Skin of body (tissue), 2 donors: ENCODE results near the gene GLP2R. TPM values are rescaled to one million over a fixed set of nuclear protein-coding genes. Genes with fewer than 3 reads are reported as not detected.

ENCODE experiments used
- DNase-seq: peaks from one replicate; lab custom pipeline; 2025; lab: John Stamatoyannopoulos, UW
- total RNA-seq: library from RNA; depleted of rRNA; stranded (reverse); fragments of >200 nt; gene quantifications from one replicate; pipeline ENCODE4 v1.2.3, GENCODE V29; 2014

Gene GLP2R
- total RNA-seq, 1 donor from 2014 or later = 0.30 TPM

DNA sequence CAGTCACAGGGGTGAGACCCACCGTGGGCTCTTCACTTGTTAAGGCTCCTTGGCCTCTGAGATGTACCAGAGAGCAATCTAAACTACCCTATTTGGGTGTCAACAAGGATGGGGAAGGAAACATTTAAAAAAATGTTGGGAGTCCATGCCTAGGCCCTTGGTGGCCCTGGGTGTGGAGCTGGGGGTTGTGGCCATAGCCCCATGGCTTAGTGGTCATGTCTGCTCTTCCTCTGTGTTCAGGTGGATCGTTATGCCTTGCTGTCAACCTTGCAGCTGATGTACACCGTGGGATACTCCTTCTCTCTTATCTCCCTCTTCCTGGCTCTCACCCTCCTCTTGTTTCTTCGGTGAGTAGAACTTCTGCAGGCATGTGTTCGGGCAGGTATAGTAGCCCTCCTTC lies 28.5 kb downstream of the GLP2R start:
- no peak for DNase-seq

DNA sequence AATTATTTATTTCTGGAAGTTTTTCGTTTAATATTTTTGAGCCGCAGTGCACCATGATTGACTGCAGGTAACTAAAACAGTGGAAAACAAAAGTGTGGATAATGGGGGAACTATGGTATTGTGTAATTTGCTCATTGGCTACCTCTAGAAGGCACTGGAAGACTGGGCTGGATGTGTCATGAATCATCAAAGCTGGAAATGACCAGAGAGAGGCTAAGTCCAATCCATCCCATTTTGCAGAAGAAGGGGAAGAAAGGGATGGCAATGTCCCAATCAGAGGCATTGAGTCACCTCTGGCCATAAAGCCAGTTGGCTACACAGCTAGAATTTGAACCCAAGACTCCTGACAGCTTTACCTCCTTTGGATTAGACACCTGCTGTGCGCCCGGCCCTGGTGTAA lies 29.3 kb downstream of the GLP2R start:
- DNase-seq = no peak

DNA sequence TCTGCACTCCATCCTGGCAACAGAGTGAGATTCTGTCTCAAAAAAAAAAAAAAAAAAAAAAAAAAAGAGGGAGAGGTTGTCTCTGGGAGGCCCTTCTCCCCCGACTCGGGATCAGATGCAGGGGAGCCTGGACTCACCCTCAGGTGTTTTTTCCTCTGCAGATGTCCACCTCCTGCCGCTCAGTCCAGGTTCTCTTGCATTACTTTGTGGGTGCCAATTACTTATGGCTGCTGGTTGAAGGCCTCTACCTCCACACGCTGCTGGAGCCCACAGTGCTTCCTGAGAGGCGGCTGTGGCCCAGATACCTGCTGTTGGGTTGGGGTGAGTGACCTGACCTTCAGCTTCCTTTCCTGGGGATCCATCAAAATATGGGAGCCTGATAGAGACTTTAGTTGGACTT lies 34.1 kb downstream of the GLP2R start:
- no peak for DNase-seq

DNA sequence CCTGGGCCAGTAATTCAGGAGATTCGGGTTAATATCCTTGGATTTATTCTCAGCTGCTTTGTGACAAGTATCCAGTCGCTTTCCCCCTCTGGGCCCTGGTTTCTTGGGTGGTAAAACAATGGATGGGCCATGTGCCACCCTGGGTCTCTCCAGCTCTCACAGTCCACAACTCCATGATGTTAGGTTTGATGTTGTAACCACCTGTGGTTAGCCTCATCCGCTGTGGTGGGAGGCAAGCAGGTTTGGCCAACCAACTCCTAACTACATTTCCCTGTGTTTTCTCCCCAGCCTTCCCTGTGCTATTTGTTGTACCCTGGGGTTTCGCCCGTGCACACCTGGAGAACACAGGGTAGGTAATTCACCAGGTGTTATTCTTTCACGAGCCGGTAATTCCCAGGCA lies 35.1 kb downstream of the GLP2R start:
- no peak for DNase-seq

DNA sequence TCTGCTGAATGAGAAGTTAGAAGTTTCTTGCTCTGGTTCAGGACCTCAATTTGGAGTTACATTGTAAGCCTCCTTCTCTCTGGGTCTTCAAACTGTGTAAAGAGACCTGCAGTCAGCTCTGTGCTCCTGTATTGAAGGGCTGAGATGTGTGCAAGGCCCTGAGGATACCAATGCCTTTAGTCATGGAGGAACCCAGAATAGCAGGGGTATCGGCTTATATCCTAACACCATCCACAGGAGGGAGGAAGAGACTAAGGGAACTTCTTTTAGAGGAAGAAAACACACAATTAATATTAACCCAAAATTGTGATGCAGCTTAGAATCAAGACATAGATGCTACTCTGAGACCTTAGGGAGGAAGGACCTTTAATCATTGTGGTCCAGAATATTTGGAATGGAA lies 36.5 kb downstream of the GLP2R start:
- DNase-seq = no peak

DNA sequence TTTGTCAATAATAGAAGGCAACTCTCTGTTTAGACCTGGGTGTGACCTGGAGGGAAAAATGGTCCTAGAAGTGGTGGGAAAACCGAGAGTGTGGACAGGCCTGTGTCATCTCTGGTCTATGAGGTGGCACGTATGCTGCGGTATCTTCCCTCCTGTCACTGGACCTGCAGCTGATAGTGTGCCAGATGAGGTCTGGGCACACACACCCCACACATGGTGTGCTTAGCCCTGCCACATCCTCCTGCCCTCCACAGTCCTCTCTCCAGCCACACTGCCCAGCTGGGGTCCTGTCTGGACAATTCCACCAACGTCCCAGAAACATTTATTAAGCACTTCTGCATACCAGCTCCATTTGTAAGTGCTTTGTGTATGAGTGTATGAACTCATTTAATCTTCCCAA lies 37.2 kb downstream of the GLP2R start:
- DNase-seq = no peak

DNA sequence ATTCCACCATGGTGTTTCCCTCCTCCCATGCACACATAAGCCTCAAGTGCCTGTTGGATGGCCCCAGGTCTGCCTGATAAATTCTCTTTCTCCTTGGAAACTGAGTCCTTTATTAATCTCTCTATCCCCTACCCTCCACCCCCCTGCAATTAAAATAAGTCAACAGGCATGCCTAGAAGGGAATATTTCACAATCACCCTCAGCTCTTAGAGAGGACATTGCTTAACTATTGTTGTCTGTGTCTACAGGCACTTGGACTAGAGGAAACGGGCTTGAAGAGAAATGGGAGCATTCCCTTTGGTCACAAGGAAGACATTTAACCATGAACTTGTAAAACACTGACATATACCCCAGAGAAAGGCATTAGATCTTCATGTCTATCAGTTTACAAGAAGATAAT lies 39.9 kb downstream of the GLP2R start:
- DNase-seq = no peak

DNA sequence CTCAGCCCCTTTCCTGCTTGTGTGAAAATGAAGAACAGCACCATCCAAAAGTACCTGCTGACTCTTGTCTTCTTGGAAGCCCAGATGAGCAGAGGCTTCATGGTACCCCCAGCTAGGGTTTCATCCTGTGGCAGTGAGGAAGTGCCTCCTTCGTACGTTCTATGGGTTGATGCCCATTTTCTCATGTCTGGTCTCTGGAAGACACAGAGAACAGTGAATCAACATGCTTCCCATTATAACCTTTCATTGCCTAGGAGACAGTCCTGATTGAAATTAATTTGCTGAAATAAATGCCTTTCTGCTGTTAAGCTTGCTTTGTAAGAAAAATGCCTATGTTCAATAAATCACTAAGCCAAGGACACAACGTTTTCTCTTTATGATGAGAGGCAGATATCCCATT lies 42.8 kb downstream of the GLP2R start:
- no peak for DNase-seq

DNA sequence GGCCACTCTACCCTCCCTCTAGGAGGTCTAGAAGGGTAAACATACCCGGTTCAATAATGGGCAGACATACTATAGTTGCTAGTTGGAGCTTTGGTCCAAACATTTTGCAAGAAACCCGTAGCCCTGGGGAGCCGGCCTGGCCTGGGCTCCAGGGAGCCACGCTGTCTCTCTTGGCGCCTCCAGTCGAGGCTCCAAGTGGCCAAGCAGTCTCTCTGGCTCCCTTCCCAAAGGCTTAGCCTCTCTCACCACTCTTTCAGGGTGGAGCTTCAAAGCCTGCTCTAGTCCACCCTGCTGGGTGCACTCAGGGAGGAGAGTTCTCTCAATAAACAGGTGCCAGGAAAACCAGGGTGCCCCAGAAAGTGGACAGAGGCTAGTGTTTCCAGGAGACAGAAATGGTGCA lies 47.1 kb downstream of the GLP2R start:
- no peak for DNase-seq

DNA sequence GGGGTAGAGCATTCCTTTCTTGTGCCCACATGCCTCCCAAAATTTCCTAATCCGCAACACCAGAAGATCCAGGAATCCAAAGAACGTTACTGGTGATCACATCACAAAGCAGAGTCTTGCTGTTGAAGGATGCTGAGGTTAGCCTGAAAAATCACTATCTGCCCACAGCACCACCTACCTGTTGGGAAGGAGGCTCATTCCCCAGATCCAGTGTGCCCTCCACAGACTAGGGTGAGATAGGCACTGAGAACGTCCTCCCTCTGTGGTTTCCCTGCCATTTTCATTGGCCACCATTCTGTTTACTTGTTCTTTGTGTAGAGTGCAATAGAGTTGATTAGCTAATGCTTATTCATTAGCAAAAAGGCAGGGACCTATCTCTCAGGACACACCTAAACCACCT lies 49.0 kb downstream of the GLP2R start:
- DNase-seq = no peak

DNA sequence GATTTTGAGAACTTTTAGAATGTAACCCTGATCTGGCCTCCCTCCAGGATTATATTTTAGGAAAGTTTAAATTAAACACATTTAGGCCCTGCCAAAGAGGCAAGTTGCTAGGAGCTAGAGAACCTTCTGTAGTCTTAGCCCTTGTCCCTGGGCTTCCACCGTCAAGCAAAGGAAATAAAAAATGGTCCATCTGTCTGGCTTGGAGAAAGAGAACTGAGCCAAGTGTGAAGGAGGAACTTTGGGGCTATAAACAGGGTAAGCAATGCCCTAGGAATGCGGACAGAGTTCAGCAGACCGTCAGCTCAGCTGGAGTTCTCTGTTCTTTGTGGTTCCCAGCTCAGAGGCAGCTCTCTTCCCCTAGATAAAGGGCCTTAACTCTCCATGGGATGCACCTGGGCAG lies 49.7 kb downstream of the GLP2R start:
- no peak for DNase-seq

DNA sequence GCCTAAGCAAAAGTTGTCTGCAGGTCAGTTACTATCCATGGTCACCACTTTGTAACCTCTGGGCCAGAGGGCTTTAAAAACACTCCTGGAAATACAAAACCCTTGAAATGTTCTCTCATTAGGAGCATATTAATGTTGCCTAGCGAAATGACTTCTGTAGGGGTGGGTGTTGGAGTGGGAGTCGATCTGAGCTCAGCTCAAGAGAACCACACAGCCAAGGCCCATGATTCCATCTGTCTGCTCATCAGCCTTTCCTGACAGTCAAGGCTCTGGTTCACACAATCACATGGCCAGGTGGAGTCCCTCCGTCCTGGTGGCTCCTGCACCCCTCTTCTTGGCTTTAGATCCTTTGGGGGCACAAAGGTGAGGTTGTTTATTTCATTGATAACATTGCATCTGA lies 52.6 kb downstream of the GLP2R start:
- DNase-seq = no peak

DNA sequence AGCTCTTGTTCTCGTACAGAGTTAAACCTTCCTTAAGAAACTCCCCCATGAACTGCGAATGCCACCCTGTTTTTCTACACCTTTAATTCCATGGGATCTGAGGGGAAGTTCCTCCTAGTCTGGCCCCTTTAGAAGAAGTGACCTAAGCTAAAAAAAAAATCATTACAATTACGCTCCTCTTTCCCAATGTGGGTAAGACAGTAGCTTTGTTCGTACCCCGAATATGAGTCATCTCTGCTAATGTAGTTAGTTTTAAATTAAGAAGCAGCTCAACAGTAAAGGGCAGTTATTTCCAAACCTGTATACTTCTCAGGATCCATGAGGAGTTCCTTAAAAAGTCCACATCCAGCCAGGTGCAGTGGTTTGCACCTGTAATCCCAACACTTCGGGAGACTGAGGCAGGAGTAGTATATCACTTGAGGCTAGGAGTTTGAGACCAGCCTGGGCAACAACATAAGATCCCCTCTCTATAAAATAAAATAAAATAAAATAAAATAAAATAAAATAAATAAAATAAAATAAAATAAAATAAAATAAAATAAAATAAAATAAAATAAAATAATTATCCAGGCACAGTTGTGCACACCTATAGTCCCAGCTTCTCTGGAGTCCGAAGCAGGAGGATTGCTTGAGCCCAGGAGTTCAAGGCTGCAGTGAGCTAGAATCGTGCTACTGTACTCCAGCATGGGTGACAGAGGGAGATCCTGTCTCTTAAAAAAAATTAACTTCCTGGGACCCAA lies 53.2 kb downstream of the GLP2R start:
- DNase-seq = no peak

DNA sequence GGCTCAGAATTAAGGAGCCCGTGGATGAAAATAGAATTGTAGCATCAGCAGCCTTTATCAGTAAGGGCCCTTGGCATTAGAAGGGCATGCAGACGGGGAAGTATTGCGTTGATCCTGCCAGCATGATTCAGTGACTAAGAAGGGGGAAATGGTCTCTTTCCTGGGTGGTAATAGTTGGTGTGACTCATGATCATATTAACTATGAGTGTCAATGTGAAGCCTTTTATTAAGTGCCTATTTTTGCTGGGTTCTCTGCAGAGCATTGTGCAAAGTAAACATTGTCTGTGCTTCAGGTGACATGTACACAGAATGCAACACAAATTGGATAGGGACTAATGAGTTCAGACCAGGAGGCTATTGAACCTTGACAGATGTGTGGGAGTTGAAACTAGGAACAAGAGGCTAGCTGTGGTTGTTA lies 54.9 kb downstream of the GLP2R start:
- DNase-seq = no peak

DNA sequence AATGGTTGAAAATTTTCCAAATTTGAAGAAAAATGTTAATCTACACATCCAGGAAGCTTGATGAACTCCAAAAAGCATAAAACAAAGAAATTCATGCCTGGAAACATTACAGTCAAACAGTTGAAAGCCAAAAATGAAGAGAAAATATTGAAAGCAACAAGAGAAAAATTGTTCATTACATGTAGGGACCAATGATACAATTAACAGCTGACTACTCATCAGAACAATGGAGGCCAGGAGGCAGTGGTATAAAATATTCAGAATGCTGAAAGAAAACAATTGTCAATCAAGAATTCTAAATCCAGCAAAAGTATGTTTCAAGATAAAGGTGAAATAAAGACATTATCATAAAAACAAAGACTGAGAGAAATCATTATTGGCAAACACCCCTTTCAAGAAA lies 57.7 kb downstream of the GLP2R start:
- DNase-seq = no peak

DNA sequence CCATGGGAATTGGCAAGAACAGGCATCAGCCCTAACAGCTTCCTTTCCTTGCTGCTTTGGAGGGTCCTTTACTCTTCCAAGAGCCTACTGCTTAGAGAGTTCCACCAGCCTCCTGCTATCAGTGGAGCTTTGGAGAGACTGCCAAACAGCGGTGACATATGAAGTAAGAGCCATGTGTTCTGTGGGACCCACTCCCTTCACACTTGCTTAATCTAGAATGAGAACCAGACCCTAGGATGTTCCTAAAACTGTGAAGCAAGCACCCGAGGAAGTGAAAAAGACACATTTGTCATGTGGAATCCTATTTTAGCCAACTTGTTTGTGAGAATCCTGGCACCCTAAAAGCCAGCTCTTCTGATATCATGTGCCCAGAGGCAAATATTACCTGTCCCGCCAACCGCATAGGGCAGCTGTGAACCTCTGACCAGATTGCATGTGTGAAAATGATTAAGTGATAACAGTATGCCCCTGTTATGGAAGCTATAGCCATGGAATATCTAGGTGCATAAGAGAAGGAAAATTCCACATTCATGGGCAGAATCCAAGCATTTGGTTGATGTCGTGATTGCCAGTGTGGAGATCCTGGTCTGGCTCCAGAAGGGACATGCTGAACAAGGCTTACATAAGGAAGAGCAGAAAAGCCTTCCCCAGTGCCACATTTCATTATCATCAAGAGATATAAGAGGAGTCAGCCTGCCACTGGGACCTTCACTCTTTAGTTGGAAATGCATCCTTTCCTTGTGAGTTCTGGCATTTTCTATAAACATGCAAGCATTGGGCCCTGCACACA lies 60.6 kb downstream of the GLP2R start:
- no peak for DNase-seq

DNA sequence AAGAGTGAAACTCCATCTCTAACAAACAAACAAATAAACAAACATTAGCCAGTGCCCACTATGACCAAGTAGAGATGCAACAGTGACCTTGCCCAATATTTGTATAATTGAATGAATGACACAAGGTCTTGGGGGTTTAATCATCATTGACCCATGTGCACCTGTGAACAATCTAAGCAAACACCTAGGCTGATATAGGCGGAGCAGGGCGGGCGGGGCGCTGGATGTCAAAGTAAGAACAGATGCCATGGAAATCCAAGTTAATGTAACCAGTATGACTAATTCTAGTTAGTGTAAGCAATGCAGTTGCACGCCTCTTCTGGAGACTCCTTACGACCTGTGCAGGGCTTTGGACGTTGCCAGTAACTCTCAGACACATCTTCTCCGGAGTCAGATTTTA lies 61.8 kb downstream of the GLP2R start:
- no peak for DNase-seq

DNA sequence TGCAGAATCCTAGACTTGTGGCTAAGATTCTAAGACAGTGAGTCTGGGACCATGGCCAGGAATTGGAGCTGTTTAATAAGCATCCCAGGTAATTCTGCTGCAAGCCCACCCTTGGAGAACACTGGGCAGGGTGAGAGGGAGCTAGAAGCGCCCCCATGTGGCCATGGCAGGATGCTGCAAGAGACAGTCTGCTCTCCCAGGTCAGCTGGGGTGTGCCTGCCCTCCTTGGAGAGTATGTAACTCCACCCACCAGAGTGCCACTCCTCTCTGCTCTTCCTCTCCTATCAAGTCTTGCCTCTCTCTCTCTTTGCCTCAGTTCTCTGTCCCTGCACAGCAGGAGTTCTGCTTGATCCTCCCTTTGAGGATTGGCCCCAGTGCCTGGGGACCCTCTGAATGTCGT lies 64.4 kb downstream of the GLP2R start:
- no peak for DNase-seq

DNA sequence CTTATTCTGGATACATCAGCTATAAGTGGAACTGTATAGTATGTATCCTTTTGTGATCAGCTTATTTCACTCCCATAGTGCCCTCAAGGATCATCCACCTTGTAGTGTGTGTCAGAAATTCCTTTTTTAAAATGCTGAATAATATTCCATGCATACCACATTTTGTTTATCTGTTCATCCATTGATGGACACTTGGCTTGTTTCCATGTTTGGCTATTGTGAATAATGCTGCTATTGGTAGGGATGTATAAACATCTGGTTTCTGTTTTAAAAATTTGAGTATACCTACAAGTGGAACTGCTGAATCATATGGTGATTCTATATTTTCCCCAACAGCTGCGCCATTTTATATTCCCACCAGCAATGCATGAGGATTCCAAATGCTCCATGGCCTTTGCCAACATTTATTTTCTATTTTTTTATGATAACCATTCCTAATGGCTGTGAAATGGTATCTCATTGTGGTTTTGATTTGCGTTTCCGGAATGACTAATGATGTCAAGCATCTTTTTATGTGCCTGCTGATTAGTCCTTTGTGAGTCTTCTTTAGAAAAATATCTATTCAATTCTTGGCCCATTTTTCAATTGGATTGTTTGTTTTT lies 67.8 kb downstream of the GLP2R start:
- peak; percentile 55 for DNase-seq

DNA sequence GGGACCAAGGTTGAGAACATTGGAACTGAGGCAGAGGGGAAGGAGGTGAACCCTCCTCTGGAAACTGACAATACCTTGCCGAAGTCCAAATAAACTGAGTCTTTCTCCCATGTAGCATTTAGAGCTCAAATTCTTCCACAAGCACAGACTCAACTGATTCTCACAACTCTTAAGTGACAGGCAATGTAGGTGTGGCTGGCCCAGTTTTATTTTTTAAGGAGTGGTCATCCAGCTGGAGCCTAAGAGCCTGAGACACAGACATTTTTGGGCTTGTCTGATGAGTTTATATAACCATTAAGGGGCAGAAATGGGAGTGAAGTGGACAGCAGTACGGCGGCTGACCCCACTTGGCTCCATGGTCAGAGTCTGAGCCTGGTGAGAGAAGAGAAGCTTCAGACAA lies 68.5 kb downstream of the GLP2R start:
- no peak for DNase-seq

DNA sequence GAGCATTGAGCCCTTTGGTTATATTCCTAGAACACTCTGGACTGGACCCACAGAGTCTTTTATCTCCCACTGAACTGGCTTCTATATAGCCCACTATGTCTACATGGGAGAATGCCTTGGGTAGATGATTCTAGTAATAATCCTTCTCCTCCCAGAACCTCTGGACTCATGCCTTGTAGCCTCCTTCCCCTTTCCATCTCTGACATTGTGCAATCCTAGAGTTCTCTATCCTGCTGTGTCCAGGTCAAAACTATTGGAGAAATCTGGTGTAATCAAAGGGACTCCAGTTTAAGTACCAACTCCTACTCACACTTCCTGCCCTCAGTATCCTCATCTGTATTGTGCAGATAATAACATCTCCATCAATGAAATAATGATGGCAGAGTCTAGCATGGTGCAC lies 70.2 kb downstream of the GLP2R start:
- DNase-seq = no peak

DNA sequence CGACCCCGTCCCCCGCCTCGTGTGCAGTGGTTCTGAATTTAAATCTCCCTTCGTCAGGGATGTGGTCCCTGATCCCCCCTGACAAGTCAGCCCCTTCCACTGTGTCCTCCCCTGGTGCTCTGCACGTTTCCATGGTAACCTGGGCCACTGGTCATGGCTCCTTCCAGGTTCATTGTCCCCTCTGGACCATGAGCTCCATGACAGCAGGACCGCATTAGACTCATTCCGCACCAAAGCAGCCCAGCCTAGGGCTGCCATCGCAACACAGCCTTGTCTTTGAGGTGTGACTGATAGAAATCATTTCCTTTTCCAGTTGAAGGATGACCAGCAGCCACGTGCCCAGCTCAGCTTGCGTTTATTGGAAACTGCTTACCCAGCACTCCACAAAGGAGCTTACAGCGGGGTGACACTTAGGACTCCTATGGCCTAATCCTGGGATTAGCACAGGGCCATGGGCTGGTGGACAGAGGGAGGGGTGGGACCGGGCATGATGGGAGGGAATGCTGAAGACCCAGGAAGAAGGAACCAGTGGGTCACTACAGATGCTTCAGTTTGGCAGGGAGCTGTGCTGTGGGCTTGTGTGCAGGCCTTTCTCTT lies 71.7 kb downstream of the GLP2R start:
- no peak for DNase-seq
